C4-2B (cell line): Measurements from ENCODE around the gene MAPK7.

Experiments
- H3K27ac ChIP-seq: fragments of 450-650 bp; 2 replicates; pipeline ENCODE4 v1.5.1; 2017
- ZFX ChIP-seq: fragments of 450-650 bp; IDR thresholded peaks from 2 replicates; pipeline ENCODE4 v1.6.1; 2017
- TF ChIP-seq, protein P1 (sequence below): fragments of 450-650 bp; conservative IDR thresholded peaks from 2 replicates; pipeline ENCODE4 v1.5.1; 2017; ENCODE audit warnings: mild to moderate bottlenecking

The MAPK7 gene

DNA sequence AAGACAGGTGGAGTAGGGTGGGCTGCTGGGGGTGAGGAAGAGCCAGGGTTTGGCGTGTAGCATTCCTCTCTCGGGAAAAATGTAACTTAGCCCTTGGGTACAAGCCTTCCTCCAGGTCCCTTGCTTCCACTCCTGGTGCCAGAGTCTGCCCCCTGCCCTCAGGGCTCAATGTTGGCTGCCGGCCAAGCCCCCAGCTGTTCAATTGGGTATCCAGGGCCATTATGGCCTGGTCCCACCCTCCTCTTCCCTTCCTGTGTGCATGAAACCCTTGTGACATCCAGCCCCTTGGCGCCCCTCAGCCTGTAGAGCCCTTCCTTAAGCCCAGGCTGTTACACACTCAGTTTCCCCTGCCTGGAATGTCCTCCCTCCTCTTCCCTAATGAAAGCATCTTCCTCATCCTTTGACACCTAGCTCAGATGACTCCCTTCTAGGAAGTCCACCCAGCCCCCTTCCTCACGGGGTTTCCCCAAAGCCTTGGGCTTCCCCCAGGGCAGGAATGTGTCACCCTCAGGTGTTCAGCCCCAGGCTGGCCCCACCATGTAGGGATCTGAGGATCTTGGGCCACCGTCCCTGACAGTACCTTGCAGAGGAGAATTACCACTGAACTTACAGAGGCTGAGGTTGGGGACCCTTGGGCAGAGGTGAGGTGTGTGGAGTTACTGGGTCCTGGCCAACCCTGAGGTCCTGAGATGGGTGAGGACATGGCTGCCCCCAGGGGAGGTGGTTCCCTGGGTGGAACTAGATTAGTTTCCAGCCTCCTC lies 45.7 kb upstream of the MAPK7 start:
- H3K27ac ChIP-seq = no peak overlapping the region
- TF ChIP-seq ZFX = no peak

DNA sequence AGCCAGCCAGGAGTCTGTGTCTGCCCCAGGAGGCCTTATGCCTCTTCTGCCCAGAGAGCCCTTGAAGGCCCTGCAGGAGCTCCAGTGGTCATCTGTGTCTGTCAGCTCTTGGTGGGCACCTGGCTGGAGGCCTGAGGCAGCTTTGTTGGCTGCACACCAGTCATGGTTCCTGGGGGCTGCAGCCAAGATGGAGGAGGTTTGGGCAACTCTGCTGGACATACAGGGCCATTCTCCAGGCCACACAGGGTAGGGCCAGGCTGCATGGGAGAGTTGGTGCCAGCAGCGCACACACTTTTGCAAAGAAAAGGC lies 45.2 kb upstream of the MAPK7 start:
- H3K27ac ChIP-seq = no peak overlapping the region

DNA sequence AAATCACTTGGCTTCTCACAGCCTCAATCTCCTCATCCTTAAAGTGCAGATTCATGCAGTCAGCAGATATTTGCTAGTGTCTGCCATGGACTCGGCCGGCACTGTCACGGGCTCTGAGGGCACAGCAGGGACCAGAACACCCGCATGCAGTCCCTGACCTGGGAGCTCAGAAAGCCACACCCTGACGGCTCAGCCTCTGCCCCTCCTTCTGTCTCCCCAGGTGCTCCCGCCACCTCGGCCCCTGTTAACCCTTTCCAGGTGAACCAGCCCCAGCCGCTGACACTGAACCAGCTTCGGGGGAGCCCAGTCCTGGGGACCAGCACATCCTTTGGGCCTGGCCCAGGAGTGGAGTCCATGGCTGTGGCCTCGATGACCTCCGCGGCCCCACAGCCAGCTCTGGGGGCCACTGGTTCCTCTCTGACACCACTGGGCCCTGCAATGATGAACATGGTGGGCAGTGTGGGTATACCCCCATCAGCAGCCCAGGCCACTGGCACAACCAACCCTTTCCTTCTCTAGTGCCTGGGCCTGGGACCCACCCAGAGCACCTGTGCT lies 44.5 kb upstream of the MAPK7 start:
- no peak for TF ChIP-seq ZFX
- TF ChIP-seq, protein P1, sequence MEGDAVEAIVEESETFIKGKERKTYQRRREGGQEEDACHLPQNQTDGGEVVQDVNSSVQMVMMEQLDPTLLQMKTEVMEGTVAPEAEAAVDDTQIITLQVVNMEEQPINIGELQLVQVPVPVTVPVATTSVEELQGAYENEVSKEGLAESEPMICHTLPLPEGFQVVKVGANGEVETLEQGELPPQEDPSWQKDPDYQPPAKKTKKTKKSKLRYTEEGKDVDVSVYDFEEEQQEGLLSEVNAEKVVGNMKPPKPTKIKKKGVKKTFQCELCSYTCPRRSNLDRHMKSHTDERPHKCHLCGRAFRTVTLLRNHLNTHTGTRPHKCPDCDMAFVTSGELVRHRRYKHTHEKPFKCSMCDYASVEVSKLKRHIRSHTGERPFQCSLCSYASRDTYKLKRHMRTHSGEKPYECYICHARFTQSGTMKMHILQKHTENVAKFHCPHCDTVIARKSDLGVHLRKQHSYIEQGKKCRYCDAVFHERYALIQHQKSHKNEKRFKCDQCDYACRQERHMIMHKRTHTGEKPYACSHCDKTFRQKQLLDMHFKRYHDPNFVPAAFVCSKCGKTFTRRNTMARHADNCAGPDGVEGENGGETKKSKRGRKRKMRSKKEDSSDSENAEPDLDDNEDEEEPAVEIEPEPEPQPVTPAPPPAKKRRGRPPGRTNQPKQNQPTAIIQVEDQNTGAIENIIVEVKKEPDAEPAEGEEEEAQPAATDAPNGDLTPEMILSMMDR = no peak
- H3K27ac ChIP-seq = no peak overlapping the region

More for the DNA sequence above, 45.2 kb upstream of the MAPK7 start:
- TF ChIP-seq, protein P1 = no peak
- TF ChIP-seq ZFX = no peak

DNA sequence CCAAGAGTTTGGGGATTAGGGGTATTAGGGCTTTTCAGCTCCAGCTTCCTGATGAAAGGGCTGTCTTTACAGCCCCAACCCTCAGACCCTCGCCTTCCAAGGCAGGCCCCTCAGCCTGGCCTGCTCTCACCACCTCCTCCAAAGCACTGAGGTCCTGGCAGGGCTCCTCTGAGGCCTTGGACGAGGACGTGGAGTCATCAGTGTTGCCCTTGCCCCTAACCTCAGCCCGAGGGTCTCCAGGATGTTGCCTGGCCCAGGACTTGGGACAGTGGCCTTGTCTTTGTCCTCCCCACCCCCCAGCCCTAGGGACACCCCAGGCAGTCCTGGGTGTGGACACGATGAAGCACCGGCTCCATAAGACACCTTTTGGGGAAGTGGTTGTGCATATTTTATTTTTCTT lies 44.0 kb upstream of the MAPK7 start:
- TF ChIP-seq, protein P1 = no peak
- no peak overlapping the region for H3K27ac ChIP-seq

DNA sequence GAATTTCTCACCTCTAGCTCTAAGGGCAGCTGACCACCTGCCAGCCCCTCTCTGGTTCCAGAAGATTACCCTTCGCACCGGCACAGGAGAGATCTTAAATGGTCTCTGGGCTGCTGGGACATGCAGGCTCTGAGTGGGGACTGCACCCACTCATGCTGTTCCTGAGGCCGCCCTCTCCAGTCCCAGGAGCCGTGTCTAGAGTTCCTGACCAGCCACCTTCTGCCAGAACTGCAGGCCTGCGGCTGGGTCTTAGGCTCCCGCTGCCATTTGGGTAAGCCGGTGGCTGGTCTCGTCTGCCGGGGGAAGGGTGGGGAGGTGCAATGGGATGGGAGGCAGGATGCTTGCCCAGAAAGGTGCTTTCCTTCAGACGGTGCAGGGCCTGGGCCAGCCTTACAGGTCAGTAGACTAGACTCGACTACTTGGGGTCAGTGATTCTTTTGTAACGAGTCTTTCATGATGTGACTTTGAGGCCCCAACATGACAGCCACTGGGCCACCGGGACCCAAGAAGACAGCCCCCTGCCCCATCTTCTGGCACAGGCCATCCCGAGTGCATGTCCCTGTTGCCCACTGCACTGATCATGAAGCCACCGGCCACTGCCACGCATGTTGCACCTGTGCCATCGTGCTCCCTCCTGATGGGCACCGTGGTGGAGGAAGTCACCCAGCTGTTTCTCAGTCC lies 42.2 kb upstream of the MAPK7 start:
- no peak overlapping the region for H3K27ac ChIP-seq
- no peak for TF ChIP-seq ZFX
- TF ChIP-seq, protein P1 = no peak

DNA sequence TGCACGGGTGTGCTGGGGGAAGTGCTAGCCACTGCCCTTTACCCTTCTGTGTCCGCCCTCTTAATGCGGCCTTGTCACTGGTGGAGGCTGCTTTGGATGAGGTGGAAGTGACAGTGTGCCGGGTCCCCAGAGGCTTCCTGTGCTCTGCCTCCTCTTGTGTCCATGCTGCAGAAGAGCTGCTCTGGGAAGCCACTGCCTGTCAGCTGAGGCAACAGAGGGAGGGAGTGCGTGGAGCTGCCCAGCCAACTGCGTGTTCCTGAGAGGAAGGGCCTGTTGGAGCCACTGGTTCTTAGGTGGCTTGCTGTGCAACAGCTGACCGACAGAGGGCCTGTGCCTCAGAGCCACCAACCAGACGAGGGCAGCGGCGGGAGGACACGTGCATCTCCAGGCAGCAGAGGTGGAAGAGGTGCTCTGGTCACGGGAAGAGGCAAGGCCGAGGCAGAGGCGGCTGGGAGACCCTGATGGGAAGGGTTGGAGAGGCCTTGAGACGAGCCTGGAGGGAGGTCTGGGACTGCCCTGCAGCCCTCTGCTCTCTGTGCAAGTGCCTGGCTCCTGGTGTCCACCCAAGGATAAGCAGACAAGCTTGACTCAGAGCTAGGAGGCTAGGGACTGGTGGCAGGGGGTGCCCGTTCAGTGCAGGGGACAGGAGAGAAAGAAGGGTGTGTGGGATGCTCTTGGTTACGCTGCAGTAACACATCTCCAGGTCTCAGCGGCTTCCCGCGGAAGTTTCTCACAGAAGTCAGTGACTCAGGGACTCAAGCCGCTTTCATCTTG lies 41.2 kb upstream of the MAPK7 start:
- H3K27ac ChIP-seq = no peak overlapping the region
- no peak; the same call in 1 of the 2 replicates for TF ChIP-seq ZFX
- TF ChIP-seq, protein P1 = no peak

DNA sequence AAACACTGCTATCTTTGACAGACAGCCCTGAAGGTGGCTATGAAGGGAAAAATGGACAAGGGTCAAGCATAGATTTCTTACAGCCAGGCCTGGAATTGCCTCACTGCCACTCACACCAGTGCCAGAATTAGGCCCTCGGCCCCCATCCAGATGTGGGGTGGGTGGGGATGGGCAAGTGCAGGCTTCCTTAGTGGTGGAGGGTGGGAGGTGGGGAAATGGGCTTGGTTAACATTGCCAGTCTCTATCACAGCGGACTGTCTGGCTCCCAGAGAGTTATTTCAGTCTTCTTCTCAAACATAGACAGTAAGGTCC lies 40.6 kb upstream of the MAPK7 start:
- no peak for TF ChIP-seq ZFX
- TF ChIP-seq, protein P1 = no peak
- no peak overlapping the region for H3K27ac ChIP-seq
